Lower leg skin (tissue), 3 donors: Measurements from ENCODE around the gene TFEC.

Experiments used
- POLR2A ChIP-seq, 2 donors: fragments of 450-650 bp; IDR thresholded peaks; one replicate each; pipeline ENCODE4 v1.6.1; 2016 to 2017; ENCODE audit warnings: antibody characterized with exemption in 2 of 2, mild to moderate bottlenecking in 1 of 2, moderate library complexity in 1 of 2
- TF ChIP-seq, protein P1 (sequence below), 3 donors: fragments of 450-650 bp; IDR thresholded peaks; one replicate each; pipeline ENCODE4 v1.5.1; 2016; ENCODE audit warnings: antibody characterized with exemption in 3 of 3, mild to moderate bottlenecking in 3 of 3, moderate library complexity in 2 of 3

DNA sequence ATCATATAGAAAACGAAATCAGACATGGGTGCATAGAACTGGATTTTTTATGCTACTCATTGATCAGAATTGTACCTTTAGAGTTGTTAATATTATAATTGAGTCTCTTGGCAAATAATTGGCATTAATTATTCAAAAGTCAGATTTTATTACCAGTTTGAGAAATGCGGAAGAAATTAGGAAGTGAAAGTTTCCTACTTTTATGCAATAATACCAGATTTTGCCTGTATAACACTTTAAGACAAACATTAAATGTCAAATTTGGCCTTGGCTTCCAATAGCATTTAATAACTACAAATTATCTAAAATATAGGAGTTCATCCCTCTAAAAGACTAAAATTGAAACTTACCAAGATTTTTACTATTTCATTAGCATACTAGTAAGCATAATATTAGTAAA is 6.8 kb upstream of the TFEC start:
- TF ChIP-seq, protein P1, sequence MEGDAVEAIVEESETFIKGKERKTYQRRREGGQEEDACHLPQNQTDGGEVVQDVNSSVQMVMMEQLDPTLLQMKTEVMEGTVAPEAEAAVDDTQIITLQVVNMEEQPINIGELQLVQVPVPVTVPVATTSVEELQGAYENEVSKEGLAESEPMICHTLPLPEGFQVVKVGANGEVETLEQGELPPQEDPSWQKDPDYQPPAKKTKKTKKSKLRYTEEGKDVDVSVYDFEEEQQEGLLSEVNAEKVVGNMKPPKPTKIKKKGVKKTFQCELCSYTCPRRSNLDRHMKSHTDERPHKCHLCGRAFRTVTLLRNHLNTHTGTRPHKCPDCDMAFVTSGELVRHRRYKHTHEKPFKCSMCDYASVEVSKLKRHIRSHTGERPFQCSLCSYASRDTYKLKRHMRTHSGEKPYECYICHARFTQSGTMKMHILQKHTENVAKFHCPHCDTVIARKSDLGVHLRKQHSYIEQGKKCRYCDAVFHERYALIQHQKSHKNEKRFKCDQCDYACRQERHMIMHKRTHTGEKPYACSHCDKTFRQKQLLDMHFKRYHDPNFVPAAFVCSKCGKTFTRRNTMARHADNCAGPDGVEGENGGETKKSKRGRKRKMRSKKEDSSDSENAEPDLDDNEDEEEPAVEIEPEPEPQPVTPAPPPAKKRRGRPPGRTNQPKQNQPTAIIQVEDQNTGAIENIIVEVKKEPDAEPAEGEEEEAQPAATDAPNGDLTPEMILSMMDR (IDR thresholded peaks at IDR 0.05) = no peak
- no peak for TF ChIP-seq POLR2A (IDR thresholded peaks at IDR 0.05)
